Stimulated activated CD4-positive, alpha-beta T cell treated with anti-CD3 and anti-CD28 coated beads, Interleukin-15, amount 100 ng/mL, for 1 hour (primary cell): ENCODE measurements around the gene FAM184B.
"Not testable (repeated sequence)": the region's sequence is repeated elsewhere in the genome, so short reads cannot be mapped to it uniquely, and the experiment has no call there.

Source experiments
- DNase-seq, 2 donors: peaks; one replicate each; pipeline ENCODE4 v3.0.0-alpha.2; 2020; ENCODE audit warnings: low read depth in 1 of 2, low spot score in 1 of 2

FAM184B gene

DNA sequence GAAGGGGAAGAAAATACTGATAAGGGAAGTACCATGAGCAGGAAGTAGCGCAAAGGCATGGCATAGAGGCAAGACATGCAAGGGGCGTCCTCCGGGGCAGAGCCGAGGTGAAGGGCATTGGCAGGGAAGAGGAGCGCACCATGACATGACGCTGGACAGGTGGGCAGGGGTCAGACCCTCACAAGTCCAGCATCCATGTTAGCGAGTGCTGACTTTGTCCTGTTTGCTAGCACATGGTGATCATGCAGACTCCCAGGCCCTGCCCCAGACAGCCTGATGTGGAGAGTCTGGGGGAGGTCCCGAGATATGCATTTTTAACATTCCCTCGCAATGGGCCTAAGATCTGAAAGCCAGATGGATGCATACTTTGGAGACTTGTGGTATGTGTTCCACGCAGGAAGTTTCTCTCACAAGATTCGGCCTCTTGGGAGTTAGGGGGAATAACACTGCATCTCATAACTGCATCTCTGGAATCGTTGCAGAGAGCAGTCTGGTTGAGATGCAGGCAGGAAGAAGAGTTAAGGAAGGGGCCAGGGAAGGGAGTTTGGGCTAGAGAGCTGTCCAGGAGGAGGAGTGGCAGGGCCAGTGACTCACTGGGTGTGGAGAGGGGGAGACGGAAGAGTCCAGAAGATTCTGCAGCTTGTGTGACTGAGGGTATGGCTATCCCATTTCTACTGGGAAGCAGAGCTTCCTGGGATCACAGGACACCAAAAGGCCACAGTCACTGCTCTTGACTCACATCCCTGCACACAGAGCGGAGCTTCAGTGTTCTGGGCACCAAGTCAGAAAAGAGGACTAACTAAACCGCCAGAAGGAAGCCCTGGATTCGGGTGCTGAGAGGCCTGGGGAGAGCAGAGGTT is 59.7 kb downstream of the FAM184B start:
- no peak for DNase-seq

- DNase-seq, result no peak
Measured at GRCh38 chr4:17719106-17719505, 62.3 kb downstream of the FAM184B start.

DNA sequence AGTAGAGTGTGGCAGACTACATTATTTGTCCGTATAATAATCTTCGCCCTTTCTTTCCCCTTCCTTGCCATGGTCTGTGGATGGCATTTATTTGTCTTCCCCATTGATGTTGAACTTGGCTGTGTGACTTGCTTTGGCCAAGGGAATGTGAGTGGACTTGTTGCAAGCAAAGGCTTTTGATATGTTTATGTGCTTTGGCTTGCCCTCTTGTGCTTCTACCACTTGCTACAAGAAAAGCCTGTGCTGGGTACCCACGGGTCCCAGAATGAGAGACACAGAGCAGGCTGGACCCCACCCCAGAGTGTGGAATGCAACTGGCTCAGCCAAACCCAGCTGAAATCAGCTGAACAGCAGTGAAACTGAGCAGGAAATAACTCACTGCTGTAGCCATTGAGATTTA is 63.0 kb downstream of the FAM184B start:
- DNase-seq, result no peak

GRCh38 chr4:17717301-17717700 is 64.1 kb downstream of the FAM184B start:
- no peak for DNase-seq

GRCh38 chr4:17715511-17715910 is 65.9 kb downstream of the FAM184B start:
- no peak for DNase-seq

DNA sequence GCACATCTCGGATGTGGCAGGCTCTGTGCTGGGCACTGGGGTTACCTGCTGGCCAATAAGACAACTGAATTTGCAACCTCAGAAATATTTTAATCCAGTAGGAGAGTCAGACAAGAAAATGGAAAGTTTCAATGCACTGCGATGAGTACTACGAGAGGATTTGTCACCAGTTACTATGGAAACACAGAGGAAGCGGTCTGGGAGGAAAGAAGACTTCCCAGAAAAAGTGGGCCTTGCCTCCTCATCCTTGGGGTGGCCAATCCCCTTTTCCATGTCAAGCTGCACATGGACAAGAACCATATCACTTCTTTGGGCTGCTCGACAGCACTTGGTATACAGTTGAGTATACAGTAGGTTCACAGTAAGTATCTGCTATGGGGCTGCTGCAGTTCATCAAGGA is 67.6 kb downstream of the FAM184B start:
- no peak for DNase-seq

DNA sequence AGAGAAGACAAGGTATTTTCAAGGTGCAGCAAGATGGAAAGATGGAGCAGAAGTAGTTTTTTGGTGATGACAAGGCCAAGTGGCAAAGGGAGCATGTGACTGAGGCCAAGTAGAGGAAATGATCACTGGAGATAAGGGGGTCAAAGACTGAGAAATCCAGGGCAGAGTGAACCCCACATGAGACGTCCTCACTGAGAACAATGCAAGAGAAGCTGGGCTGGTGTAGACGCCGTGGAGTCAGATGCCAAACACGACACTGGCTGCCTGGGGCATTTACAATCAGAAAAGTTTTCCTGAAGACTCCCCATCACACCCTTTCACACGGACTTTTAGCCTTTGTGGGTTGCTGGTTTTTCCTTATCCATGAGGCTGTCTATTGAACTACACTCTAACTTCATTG is 69.3 kb downstream of the FAM184B start:
- DNase-seq, result no peak

DNA sequence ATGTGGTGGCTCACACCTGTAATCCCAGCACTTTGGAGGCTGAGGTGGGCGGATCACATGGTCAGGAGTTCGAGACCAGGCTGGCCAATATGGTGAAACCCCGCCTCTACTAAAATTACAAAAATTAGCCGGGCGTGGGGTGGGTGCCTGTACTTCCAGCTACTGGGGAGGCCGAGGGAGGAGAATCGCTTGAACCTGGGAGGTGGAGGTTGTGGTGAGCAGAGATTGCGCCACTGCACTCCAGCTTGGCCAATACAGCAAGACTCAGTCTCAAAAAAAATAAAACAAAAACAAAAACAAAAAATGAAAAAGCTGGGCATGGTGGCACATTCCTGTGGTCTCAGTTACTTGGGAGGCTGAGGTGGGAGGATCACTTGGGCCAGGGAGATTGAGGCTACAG is 70.2 kb downstream of the FAM184B start:
- not testable (repeated sequence) for DNase-seq

- no peak for DNase-seq
Measured at GRCh38 chr4:17709763-17710068, 71.7 kb downstream of the FAM184B start.

- DNase-seq, result no peak
Measured at GRCh38 chr4:17708992-17709762, 72.2 kb downstream of the FAM184B start.

DNA sequence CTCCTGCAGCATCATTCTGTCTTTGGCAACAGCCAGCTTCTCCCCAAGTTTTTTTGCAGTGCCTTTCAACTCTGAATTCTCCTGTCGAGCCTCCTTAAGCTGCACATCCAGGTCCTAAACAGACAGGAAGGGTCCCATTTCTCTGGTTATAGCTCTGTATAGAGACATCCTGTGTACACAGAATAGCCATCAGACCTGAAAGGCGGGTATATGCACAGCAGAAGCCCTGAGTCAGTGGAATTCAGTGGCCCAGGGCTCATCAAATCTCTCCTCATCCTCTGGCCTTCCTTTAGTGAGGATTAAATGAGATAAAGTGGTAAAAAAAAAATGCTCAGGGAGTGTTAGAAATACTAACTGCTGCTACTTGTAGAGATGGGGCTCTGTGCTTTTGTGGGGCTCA is 73.8 kb downstream of the FAM184B start:
- DNase-seq, result no peak

DNA sequence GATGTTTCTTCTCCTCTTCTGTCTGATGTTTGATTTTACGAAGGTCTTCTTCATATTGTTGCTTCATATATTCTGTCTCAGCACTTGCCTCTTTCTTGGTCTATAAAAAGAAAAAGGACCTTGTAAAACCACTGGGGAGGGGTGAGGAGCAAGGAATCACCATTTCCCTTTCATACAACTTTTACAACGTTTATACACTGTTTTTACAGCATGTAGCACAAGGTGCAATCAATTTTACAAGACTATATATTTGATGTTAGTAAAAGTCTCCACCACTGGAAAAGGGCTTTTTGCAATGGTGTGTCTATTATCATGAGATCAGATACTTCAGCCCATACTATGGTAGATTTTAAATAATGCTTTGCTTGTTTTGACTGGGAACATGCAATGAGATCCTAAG is 76.3 kb downstream of the FAM184B start:
- DNase-seq, result no peak

- DNase-seq, result no peak
Measured at GRCh38 chr4:17704020-17704650, 77.3 kb downstream of the FAM184B start.

DNA sequence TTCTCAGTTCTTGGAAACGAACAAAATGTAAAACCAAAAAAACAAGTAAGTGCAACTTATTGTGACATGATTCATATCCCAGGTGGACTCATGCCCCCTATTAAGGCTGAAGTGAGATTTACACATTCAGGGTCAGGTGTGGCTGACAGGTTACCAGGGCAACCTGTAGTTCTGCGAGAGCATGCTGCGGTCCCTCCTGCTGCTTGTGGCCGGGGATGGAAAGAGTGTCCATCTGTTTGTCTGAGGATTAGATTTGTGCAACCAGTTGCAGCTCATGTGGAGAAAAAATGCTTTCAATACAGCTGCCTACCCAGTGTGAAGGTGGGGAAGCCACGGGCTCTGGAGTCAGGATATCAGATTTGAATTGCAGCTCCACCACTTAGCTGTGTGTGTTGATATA is 78.8 kb downstream of the FAM184B start:
- DNase-seq, result no peak

DNA sequence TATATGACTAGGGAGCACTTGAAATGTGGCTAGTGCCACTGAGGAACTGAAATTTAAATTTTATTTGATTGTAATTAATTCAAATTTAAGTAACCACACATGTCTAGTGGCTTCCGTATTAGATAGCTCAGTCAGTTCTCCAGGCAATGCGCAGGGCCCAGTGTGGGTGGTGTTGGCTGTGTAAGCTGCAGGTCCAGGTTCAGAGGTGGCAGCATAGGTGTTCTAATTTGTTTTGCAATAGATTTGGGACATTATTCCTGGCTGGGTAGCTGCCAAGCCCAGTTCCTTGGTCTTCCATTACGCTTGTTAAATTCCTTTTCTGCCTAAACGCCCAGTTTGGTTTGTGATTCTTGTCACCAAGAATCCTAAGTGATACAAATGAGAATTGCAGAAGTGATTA is 79.5 kb downstream of the FAM184B start:
- no peak for DNase-seq

GRCh38 chr4:17701138-17701839 is 80.1 kb downstream of the FAM184B start:
- no peak for DNase-seq

DNA sequence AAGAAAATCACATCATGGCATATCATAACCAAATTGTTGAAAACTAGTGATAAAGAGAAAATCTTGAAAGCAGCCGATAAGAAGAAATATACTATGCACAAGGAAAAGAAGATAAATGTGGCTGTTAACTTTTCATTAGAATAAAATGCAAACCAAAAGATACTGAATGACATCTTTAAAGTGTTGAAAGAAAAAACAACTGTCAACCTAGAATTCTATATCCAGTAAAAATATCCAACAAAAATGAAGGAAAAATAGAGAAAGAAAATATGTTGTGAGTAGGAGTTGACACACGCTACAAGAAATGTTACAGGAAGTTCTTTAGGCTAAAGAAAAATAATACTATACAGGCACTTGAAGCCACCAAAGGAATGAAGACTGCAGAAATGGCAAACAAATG is 82.0 kb downstream of the FAM184B start:
- DNase-seq, result no peak

DNA sequence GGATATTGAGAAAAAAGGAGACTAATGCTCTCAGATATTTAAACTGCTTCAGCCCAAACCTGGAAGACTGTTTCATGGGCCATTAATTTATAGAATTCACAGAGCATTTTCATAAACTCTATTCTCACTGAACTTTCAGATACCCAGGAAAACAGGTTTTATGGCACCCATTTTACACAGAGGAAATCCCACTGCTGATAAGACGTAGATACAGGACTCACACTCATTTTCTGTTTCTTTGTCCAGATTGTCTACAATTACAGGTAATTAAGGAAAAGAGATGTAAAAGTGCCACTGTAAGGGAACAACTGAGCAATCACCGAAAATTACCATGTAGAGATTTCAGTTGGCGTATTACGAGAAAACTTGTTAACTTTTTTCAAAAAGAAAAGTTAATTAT is 83.3 kb downstream of the FAM184B start:
- no peak for DNase-seq

DNA sequence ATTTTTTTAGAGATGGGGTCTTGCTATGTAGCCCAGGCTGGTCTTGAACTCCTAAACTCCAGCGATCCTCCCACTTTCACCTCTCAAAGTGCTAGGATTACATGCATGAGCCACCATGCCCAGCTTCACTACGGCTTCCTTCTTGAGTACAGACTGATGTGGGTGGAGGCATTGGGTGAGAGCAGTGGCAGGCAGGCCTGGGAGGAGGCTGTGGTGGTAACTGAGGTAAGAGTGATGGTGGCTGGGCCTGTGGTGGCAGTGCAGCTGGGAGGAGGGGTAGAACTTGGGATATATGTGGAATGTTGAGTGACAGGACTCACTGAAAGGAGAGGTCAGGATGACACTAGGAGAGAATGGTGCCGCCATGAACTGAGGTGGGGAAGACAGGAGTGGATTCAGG is 86.1 kb downstream of the FAM184B start:
- DNase-seq, result no peak

DNA sequence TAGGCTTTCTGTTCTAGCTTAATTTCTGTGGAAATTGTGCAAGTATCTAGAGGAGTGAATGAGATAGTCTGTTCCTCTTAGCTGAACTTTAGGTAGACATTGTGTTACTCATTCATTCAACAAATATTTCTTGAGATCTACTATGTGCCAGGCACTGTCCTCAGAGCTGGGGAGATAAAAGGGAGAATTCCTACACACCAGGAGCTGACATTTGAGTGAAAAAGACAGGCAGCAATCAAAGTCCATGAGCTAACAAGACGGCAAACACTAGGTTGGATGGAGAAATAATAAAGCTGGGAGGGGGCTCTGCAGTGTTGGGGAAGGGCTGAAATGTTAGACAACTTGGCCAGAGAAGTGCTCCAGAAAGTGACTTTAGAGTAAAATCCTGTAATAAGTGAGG is 86.9 kb downstream of the FAM184B start:
- no peak for DNase-seq

DNA sequence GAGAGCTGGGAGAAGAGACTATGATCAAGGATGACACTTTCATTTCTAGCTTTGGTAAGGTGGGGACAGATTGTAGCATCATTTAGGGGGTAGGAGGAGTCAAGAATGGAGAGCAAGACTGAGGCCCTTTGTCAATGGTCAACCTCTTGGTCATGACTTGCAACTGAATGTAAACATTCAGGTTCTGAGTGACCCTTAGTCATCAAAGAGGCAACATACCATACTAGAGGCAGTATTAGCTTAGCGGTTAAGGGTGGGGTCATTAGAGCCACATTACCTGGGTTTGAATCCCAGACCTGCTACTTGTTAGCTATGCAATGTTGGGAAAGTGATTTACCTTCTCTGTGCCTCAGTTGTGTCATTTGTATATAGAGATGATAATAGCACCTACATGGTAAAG is 90.5 kb downstream of the FAM184B start:
- DNase-seq, result no peak

DNA sequence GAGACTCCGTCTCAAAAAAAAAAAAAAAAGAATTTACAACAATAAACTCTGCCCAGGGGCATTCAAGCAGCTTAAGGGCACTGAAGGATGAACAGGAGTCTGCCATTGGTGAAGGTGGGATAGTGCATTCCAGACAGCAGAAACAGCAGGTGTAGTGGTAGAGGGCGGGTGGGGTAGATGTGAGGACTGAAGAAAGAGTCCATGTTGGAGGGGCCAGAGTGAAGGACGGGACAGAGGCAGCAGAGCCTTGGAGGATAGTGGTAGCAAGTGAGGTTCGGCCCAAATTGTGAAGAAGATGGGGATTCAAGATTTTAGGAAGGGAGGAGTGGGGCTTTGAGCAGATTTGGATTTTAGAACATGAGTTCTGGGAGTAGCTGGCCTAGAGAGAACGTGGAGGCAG is 91.3 kb downstream of the FAM184B start:
- no peak for DNase-seq
